BJ (cell line): ENCODE measurements around the gene DHX35. TPM values are rescaled to one million over a fixed set of nuclear protein-coding genes. Genes with fewer than 3 reads are reported as not detected.

ENCODE experiments used
- CTCF ChIA-PET: fragments of 350-600 bp; formaldehyde crosslinking; extraction: SDS; loops from one replicate; lab custom pipeline; 2021; ENCODE audit warnings: antibody characterized with exemption, inconsistent platforms; lab: Yijun Ruan, JAX
- POLR2A ChIA-PET: fragments of 300-600 bp; sonication (Branson Sonifier 250); formaldehyde crosslinking; extraction: SDS; loops from one replicate; lab custom pipeline; 2021; ENCODE audit warnings: antibody characterized with exemption; lab: Charles Lee
- DNase-seq: peaks from one replicate; pipeline ENCODE4 v3.0.0-alpha.2; 2011; ENCODE audit warnings: low read depth
- H3K27me3 ChIP-seq: 2 replicates; pipeline ENCODE4 v1.6.0; 2011; ENCODE audit warnings: low read length; ENCODE audit not compliant: control insufficient read depth, insufficient read depth
- H3K36me3 ChIP-seq: 2 replicates; pipeline ENCODE4 v1.5.1; 2011; ENCODE audit warnings: low read length; ENCODE audit not compliant: control insufficient read depth, insufficient read depth
- H3K4me3 ChIP-seq: 2 replicates; pipeline ENCODE4 v1.5.1; 2011; ENCODE audit warnings: low read depth, mild to moderate bottlenecking, control low read depth, low read length
- CTCF ChIP-seq: IDR thresholded peaks from 2 replicates; pipeline ENCODE4 v1.5.1; 2011; ENCODE audit warnings: low read depth, mild to moderate bottlenecking, control low read depth, inconsistent platforms, low read length, moderate library complexity; ENCODE audit not compliant: insufficient read depth
- polyA plus RNA-seq: library from polyadenylated mRNA; depleted of rRNA; stranded (reverse); fragments of >200 nt; gene quantifications from 2 replicates; pipeline ENCODE4 v1.2.3, GENCODE V29; 2011

DHX35 gene
- polyA plus RNA-seq, 1 experiment, result 14.5 TPM

- Histone ChIP-seq H3K4me3 (peak overlapping the region; percentile 88), H3K36me3 (no peaks in the 10 kb centered on the region), H3K27me3 (peaks cover 1% of the 10 kb centered on the region)
- ChIA-PET CTCF (interaction anchor here (0.8 to 13.3 kb wide), 11 partner anchors 8 to 155 kb away, joined by 3 to 163 read pairs (median 4); partner anchors contain the start of gene DHX35), POLR2A (interaction anchor here (0.6 kb wide), 1 partner anchor 120 kb away, joined by 6 read pairs; no protein-coding TSS in a partner anchor)
- DNase-seq, result no peak
- no peak for TF ChIP-seq CTCF
These were observed 35.1 kb upstream of the DHX35 start for GRCh38 chr20:38926934-38927616.

- peak overlapping the region; percentile 2; the same call in 1 of the 2 replicates for H3K4me3 ChIP-seq
- no peak for DNase-seq
- CTCF ChIA-PET, result interaction anchor here (0.6 to 13.3 kb wide), 4 partner anchors 35 to 154 kb away, joined by 3 to 163 read pairs (median 8); no protein-coding TSS in a partner anchor
- TF ChIP-seq CTCF, result no peak
- H3K27me3 ChIP-seq, result 0 out of 2 replicates have a peak, but pooled peaks cover 1% of the 10 kb centered on the region
- POLR2A ChIA-PET, result no interaction called here
- H3K36me3 ChIP-seq, result no peaks in the 10 kb centered on the region
These were observed 34.1 kb upstream of the DHX35 start for GRCh38 chr20:38927902-38928578.

- TF ChIP-seq CTCF, result no peak
- Histone ChIP-seq H3K27me3 (no peaks in the 10 kb centered on the region), H3K36me3 (no peaks in the 10 kb centered on the region), H3K4me3 (no peak overlapping the region)
- ChIA-PET POLR2A (no interaction called here), CTCF (interaction anchor here (0.7 to 13.3 kb wide), 5 partner anchors 12 to 198 kb away, joined by 3 to 163 read pairs (median 3); no protein-coding TSS in a partner anchor)
- DNase-seq, result no peak
These were observed 31.9 kb upstream of the DHX35 start for GRCh38 chr20:38930242-38930569.

GRCh38 chr20:38931984-38932383 is 30.2 kb upstream of the DHX35 start:
- no peak for DNase-seq
- no peak for TF ChIP-seq CTCF
- H3K36me3 ChIP-seq, result no peaks in the 10 kb centered on the region
- H3K27me3 ChIP-seq, result no peaks in the 10 kb centered on the region
- POLR2A ChIA-PET, result no interaction called here
- H3K4me3 ChIP-seq, result no peak overlapping the region
- CTCF ChIA-PET, result interaction anchor here (0.7 to 13.3 kb wide), 5 partner anchors 8 to 286 kb away, joined by 3 to 163 read pairs (median 4); partner anchors contain the start of gene DHX35
